Fibroblast of lung (primary cell): Measurements from ENCODE around the gene CEP128. TPM values are rescaled to one million over a fixed set of nuclear protein-coding genes. Genes with fewer than 3 reads are reported as not detected.

Experiments used
- DNase-seq, 2 donors: peaks; one replicate each; pipeline versions ENCODE4 v3.0.0 to v3.0.0-alpha.2; 2010; ENCODE audit warnings: low read depth in 2 of 2
- H2AFZ ChIP-seq: 2 replicates; pipeline ENCODE4 v1.5.1; 2012; ENCODE audit warnings: low read length, control low read depth, inconsistent platforms
- H3K27ac ChIP-seq: 2 replicates; pipeline ENCODE4 v1.5.1; 2011; ENCODE audit warnings: low read length, control low read depth; ENCODE audit not compliant: insufficient read depth
- H3K27me3 ChIP-seq: 2 replicates; pipeline ENCODE4 v1.5.1; 2011; ENCODE audit warnings: mild to moderate bottlenecking, low read length; ENCODE audit not compliant: control insufficient read depth, insufficient read depth
- H3K36me3 ChIP-seq: 2 replicates; pipeline ENCODE4 v1.5.1; 2011; ENCODE audit warnings: low read length; ENCODE audit not compliant: control insufficient read depth, insufficient read depth
- H3K4me1 ChIP-seq: 2 replicates; pipeline ENCODE4 v1.5.1; 2011; ENCODE audit warnings: low read length; ENCODE audit not compliant: control insufficient read depth, insufficient read depth; ENCODE audit errors: extremely low read depth
- H3K4me2 ChIP-seq: 2 replicates; pipeline ENCODE4 v1.5.1; 2011; ENCODE audit warnings: low read length, control low read depth; ENCODE audit not compliant: insufficient read depth; ENCODE audit errors: extremely low read depth
- H3K4me3 ChIP-seq, 4 experiments: fragments of 200-600 bp in 1 of 4; sonication (generic) in 1 of 4; replicated peaks in 1 of 4; 2 replicates each; pipeline ENCODE4 v1.5.1; 2011 to 2016; ENCODE audit warnings: low read length in 4 of 4, low read depth in 3 of 4, mild to moderate bottlenecking in 3 of 4, control low read depth in 2 of 4, inconsistent platforms in 1 of 4, mixed read lengths in 1 of 4; ENCODE audit not compliant: insufficient read depth in 1 of 4; ENCODE audit errors: control extremely low read depth in 1 of 4
- H3K79me2 ChIP-seq: 2 replicates; pipeline ENCODE4 v1.5.1; 2012; ENCODE audit warnings: mild to moderate bottlenecking, low read length, inconsistent platforms; ENCODE audit not compliant: control insufficient read depth, insufficient read depth
- H3K9ac ChIP-seq: 2 replicates; pipeline ENCODE4 v1.5.1; 2011; ENCODE audit warnings: mild to moderate bottlenecking, low read length, control low read depth; ENCODE audit not compliant: insufficient read depth
- H3K9me3 ChIP-seq: 2 replicates; pipeline ENCODE4 v1.5.1; 2012; ENCODE audit warnings: low read depth, low read length; ENCODE audit not compliant: control insufficient read depth, insufficient read depth
- H4K20me1 ChIP-seq: 2 replicates; pipeline ENCODE4 v1.5.1; 2011; ENCODE audit warnings: low read length; ENCODE audit not compliant: control insufficient read depth, insufficient read depth; ENCODE audit errors: extremely low read depth
- CTCF ChIP-seq, 2 donors: IDR thresholded peaks in 1 of 2; conservative IDR thresholded peaks in 1 of 2; 1 replicate in 1 of 2; 2 replicates in 1 of 2; pipeline ENCODE4 v1.5.1; 2011 to 2012; ENCODE audit warnings: low read length in 2 of 2, control low read depth in 1 of 2, inconsistent platforms in 1 of 2, low read depth in 1 of 2, mild to moderate bottlenecking in 1 of 2
- EZH2 ChIP-seq: IDR thresholded peaks from 2 replicates; pipeline ENCODE4 v1.5.1; 2012; ENCODE audit warnings: low read length, control low read depth, mild to moderate bottlenecking; ENCODE audit errors: missing control alignments
- polyA plus RNA-seq, 2 donors: library from polyadenylated mRNA; depleted of rRNA in 1 of 2; stranded (reverse) in 1 of 2; unstranded in 1 of 2; fragments of >200 nt; gene quantifications; 2 replicates each; pipeline ENCODE4 v1.2.1, GENCODE V29; 2011 to 2012; ENCODE audit warnings: missing spikeins in 1 of 2
- total RNA-seq: library from RNA; depleted of rRNA; stranded (reverse); fragments of >200 nt; gene quantifications from 2 replicates; pipeline ENCODE4 v1.2.1, GENCODE V29; 2014

The CEP128 gene
- total and polyA plus RNA-seq, 2 donors (not counting 1 experiment from before 2014, with no cell fraction given): 1.3 to 7.8 TPM

- no peak overlapping the region for H3K9ac ChIP-seq
- H3K9me3 ChIP-seq: no peaks in the 10 kb centered on the region
- no peaks in the 10 kb centered on the region for H3K4me1 ChIP-seq
- H4K20me1 ChIP-seq: no peaks in the 10 kb centered on the region
- no peaks in the 10 kb centered on the region for H3K36me3 ChIP-seq
- no peak overlapping the region for H2AFZ ChIP-seq
- no peak overlapping the region for H3K4me3 ChIP-seq
- H3K27ac ChIP-seq: no peak overlapping the region
- H3K27me3 ChIP-seq: no peaks in the 10 kb centered on the region
- H3K4me2 ChIP-seq: no peak overlapping the region
- peak; percentile 56 to 86 for DNase-seq
- TF ChIP-seq CTCF (conservative IDR thresholded peaks at IDR 0.05 in 1 of 2, IDR thresholded peaks at IDR 0.05 in 1 of 2; ENCODE audit: low read depth in 1 of 2, low read length in 2 of 2): no peak
- no peak for TF ChIP-seq EZH2
- H3K79me2 ChIP-seq: no peaks in the 10 kb centered on the region
These were observed 136.4 kb downstream of the CEP128 start for GRCh38 chr14:80805136-80805535.

GRCh38 chr14:80798878-80799277, 142.7 kb downstream of the CEP128 start:
- TF ChIP-seq CTCF (conservative IDR thresholded peaks at IDR 0.05 in 1 of 2, IDR thresholded peaks at IDR 0.05 in 1 of 2; ENCODE audit: low read depth in 1 of 2, low read length in 2 of 2) (no peak), EZH2 (no peak)
- Histone ChIP-seq H3K79me2 (no peaks in the 10 kb centered on the region), H3K27me3 (no peaks in the 10 kb centered on the region), H3K9ac (no peak overlapping the region), H3K27ac (no peak overlapping the region), H3K36me3 (no peaks in the 10 kb centered on the region), H4K20me1 (no peaks in the 10 kb centered on the region), H3K4me2 (no peak overlapping the region), H3K9me3 (no peaks in the 10 kb centered on the region), H3K4me1 (no peaks in the 10 kb centered on the region), H3K4me3 (no peak overlapping the region), H2AFZ (no peak overlapping the region)
- no peak for DNase-seq

GRCh38 chr14:80798211-80798610, 143.3 kb downstream of the CEP128 start:
- Histone ChIP-seq H3K4me3 (no peak overlapping the region), H3K4me1 (no peaks in the 10 kb centered on the region), H2AFZ (no peak overlapping the region), H3K27me3 (no peaks in the 10 kb centered on the region), H3K9ac (no peak overlapping the region), H4K20me1 (no peaks in the 10 kb centered on the region), H3K9me3 (no peaks in the 10 kb centered on the region), H3K79me2 (no peaks in the 10 kb centered on the region), H3K27ac (no peak overlapping the region), H3K4me2 (no peak overlapping the region), H3K36me3 (no peaks in the 10 kb centered on the region)
- DNase-seq: peak in 1 of 2 donors; percentile 31
- no peak for TF ChIP-seq EZH2
